Activated CD4-positive, alpha-beta T cell treated with anti-CD3 and anti-CD28 coated beads for 24 hours (primary cell): ENCODE data around the gene ZNF207.
A peak's percentile ranks its signal among the peaks of the same experiment; 100 is the strongest.
"Not testable (repeated sequence)": the region's sequence is repeated elsewhere in the genome, so short reads cannot be mapped to it uniquely, and the experiment has no call there.

Source experiments
- DNase-seq, 2 donors: peaks; one replicate each; pipeline ENCODE4 v3.0.0-alpha.2; 2020; ENCODE audit warnings: low read depth in 2 of 2

The ZNF207 gene

GRCh38 chr17:32335046-32335445 lies 14.9 kb upstream of the ZNF207 start:
- DNase-seq: no peak

- no peak for DNase-seq
Measured at GRCh38 chr17:32335687-32336086, 14.3 kb upstream of the ZNF207 start.

- no peak for DNase-seq
Measured at GRCh38 chr17:32341141-32341856, 8.7 kb upstream of the ZNF207 start.

GRCh38 chr17:32341857-32342602 lies 7.9 kb upstream of the ZNF207 start, which contains the start of gene C17orf75:
Gene C17orf75 (minus strand): TSS chr17:32342173. CDS start chr17:32342139, 34 bp downstream.
- DNase-seq: peak; percentile 73 to 77

GRCh38 chr17:32342603-32343325 lies 7.2 kb upstream of the ZNF207 start:
- no peak for DNase-seq

GRCh38 chr17:32345951-32346600 lies 3.9 kb upstream of the ZNF207 start:
- no peak for DNase-seq

- no peak for DNase-seq
Measured at GRCh38 chr17:32348483-32348800, 1.5 kb upstream of the ZNF207 start.

GRCh38 chr17:32349503-32349853 lies 479 bp upstream of the ZNF207 start:
- DNase-seq: no peak

- no peak for DNase-seq
Measured at GRCh38 chr17:32350666-32351418, 885 bp downstream of the ZNF207 start.

GRCh38 chr17:32352734-32353133 lies 2.8 kb downstream of the ZNF207 start:
- DNase-seq: not testable (repeated sequence)

- DNase-seq: no peak
Measured at GRCh38 chr17:32355649-32356377, 5.9 kb downstream of the ZNF207 start.

- DNase-seq: no peak
Measured at GRCh38 chr17:32356378-32356743, 6.4 kb downstream of the ZNF207 start.

- no peak for DNase-seq
Measured at GRCh38 chr17:32356750-32357149, 6.8 kb downstream of the ZNF207 start.

GRCh38 chr17:32357615-32358014 lies 7.7 kb downstream of the ZNF207 start:
- no peak for DNase-seq

- DNase-seq: no peak
Measured at GRCh38 chr17:32361270-32361669, 11.3 kb downstream of the ZNF207 start.

- DNase-seq: no peak
Measured at GRCh38 chr17:32370426-32370825, 20.5 kb downstream of the ZNF207 start.

GRCh38 chr17:32382526-32383223 lies 32.7 kb downstream of the ZNF207 start:
- no peak for DNase-seq

GRCh38 chr17:32383926-32384434 lies 34.0 kb downstream of the ZNF207 start:
- no peak for DNase-seq

- no peak for DNase-seq
Measured at GRCh38 chr17:32385121-32385520, 35.2 kb downstream of the ZNF207 start.

- DNase-seq: no peak
Measured at GRCh38 chr17:32385971-32386370, 36.0 kb downstream of the ZNF207 start.
